NCI-H446 (cell line): ENCODE results near the gene DDX49.
"Not testable (repeated sequence)": the region's sequence is repeated elsewhere in the genome, so short reads cannot be mapped to it uniquely, and the experiment has no call there.

Experiments
- DNase-seq, 2 experiments: peaks; one replicate each; lab custom pipeline; 2025; lab: John Stamatoyannopoulos, UW

The DDX49 gene

GRCh38 chr19:18908917-18909619 is 10.4 kb upstream of the DDX49 start:
- DNase-seq, result no peak

- DNase-seq, result no peak
Measured at GRCh38 chr19:18910010-18910409, 9.5 kb upstream of the DDX49 start.

GRCh38 chr19:18910801-18911436 is 8.6 kb upstream of the DDX49 start:
- no peak for DNase-seq

- no peak for DNase-seq
Measured at GRCh38 chr19:18912933-18913332, 6.6 kb upstream of the DDX49 start.

GRCh38 chr19:18913466-18913865 is 6.0 kb upstream of the DDX49 start:
- no peak for DNase-seq

- DNase-seq, result peak in 1 of 2 experiments; percentile 56
Measured at GRCh38 chr19:18915639-18916038, 3.9 kb upstream of the DDX49 start.

- DNase-seq, result not testable (repeated sequence)
Measured at GRCh38 chr19:18917593-18917992, 1.9 kb upstream of the DDX49 start.

- DNase-seq, result no peak
Measured at GRCh38 chr19:18919900-18920214, 342 bp downstream of the DDX49 start.

GRCh38 chr19:18920400-18920799 is 885 bp downstream of the DDX49 start:
- DNase-seq, result no peak

GRCh38 chr19:18921593-18921992 is 2.1 kb downstream of the DDX49 start:
- DNase-seq, result no peak

GRCh38 chr19:18922228-18922985 is 2.9 kb downstream of the DDX49 start:
- DNase-seq, result no peak

- no peak for DNase-seq
Measured at GRCh38 chr19:18924684-18925213, 5.2 kb downstream of the DDX49 start.

GRCh38 chr19:18928018-18928805 is 8.7 kb downstream of the DDX49 start:
- no peak for DNase-seq

- DNase-seq, result no peak
Measured at GRCh38 chr19:18929311-18929710, 9.8 kb downstream of the DDX49 start.

- no peak for DNase-seq
Measured at GRCh38 chr19:18931316-18932162, 12.0 kb downstream of the DDX49 start.

GRCh38 chr19:18932216-18932841 is 12.8 kb downstream of the DDX49 start:
- peak in 1 of 2 experiments; percentile 21 for DNase-seq

- no peak for DNase-seq
Measured at GRCh38 chr19:18933297-18933696, 13.8 kb downstream of the DDX49 start.

GRCh38 chr19:18939163-18939562 is 19.6 kb downstream of the DDX49 start:
- DNase-seq, result no peak

- DNase-seq, result no peak
Measured at GRCh38 chr19:18939922-18940768, 20.6 kb downstream of the DDX49 start.
